ENCODE data around the gene PROM2.

GRCh38 chr2:95268211-95269035 is 5.8 kb upstream of the PROM2 start:
- TF ChIP-seq CTCF (optimal IDR thresholded peaks at IDR 0.05 in 1 of 3, IDR thresholded peaks at IDR 0.05 in 1 of 3, conservative IDR thresholded peaks at IDR 0.05 in 1 of 3; ENCODE audit: extremely low read depth in 1 of 3, insufficient read depth in 2 of 3, low read length in 3 of 3) (no peak), EZH2 (IDR thresholded peaks at IDR 0.05; ENCODE audit: low read length) (no peak)

Data from keratinocyte (primary cell).